ENCODE results near the gene ASPSCR1. TPM values are rescaled to one million over a fixed set of nuclear protein-coding genes. Genes with fewer than 3 reads are reported as not detected.
A peak's percentile ranks its signal among the peaks of the same experiment; 100 is the strongest.

ASPSCR1 gene
- total and polyA plus RNA-seq, 2 of the 13 experiments (the other 11 are each of a cell fraction or from before 2014, with no cell fraction given), result 274 to 314 TPM

DNA sequence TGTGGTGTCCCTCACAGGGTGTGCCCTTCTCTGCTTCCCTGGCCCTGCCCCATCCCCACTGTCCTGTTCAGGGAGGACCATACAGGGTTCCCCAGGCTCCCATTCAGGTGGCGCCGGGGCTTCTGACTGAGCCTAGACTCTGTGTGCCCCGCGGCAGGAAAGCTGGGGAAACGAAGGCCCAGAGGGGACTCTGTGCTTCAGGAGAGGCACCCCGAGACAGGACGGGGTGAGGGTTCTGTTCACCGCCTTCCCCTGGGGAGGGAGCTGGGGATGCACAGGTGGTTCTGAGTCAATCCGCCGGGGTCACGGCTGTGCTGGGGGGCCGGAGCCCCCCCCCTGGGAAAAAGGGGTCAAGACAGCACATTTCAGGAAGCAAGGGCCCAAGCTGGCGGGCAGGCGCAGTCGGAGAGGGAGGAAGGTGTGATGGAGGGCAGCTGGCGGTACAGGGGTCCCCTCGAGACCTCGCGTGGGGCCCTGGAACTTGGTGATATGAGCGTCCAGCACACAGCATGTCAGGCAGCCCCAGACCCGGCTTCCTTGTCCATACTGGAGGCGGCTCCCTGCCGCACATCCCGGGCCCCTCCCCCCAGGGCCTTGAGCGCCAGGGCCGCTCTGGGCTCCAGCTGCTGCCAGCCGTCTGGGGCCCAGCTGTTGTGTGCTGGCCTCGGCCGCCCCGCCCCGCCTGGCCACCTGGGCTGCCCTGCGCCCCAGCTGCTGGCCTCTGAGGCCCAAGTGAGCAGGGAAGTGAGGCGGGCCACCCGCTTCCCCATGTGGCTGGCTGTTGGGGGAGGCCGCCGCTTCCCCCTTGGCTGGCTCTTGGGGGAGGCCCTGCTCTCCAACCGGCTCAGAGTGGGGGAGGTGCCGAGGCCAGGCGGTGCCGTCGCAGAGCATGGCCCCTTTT is 10.8 kb upstream of the ASPSCR1 start (continued):
- TF ChIP-seq ZNF709 (CRISPR knock-in tag; IDR thresholded peaks at IDR 0.05), result no peak
- TF ChIP-seq ZSCAN20 (CRISPR knock-in tag; IDR thresholded peaks at IDR 0.05; ENCODE audit: borderline replicate concordance), result peak; percentile 81
- TF ChIP-seq ZNF629 (CRISPR knock-in tag; conservative IDR thresholded peaks at IDR 0.05), result peak; percentile 47
- TF ChIP-seq, protein P1, sequence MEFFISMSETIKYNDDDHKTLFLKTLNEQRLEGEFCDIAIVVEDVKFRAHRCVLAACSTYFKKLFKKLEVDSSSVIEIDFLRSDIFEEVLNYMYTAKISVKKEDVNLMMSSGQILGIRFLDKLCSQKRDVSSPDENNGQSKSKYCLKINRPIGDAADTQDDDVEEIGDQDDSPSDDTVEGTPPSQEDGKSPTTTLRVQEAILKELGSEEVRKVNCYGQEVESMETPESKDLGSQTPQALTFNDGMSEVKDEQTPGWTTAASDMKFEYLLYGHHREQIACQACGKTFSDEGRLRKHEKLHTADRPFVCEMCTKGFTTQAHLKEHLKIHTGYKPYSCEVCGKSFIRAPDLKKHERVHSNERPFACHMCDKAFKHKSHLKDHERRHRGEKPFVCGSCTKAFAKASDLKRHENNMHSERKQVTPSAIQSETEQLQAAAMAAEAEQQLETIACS (CRISPR knock-in tag; IDR thresholded peaks at IDR 0.05), result no peak
- TF ChIP-seq, protein P2, sequence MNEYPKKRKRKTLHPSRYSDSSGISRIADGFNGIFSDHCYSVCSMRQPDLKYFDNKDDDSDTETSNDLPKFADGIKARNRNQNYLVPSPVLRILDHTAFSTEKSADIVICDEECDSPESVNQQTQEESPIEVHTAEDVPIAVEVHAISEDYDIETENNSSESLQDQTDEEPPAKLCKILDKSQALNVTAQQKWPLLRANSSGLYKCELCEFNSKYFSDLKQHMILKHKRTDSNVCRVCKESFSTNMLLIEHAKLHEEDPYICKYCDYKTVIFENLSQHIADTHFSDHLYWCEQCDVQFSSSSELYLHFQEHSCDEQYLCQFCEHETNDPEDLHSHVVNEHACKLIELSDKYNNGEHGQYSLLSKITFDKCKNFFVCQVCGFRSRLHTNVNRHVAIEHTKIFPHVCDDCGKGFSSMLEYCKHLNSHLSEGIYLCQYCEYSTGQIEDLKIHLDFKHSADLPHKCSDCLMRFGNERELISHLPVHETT (CRISPR knock-in tag; conservative IDR thresholded peaks at IDR 0.05), result peak; percentile 87; the same call in 1 of the 2 replicates
- TF ChIP-seq, protein P3, sequence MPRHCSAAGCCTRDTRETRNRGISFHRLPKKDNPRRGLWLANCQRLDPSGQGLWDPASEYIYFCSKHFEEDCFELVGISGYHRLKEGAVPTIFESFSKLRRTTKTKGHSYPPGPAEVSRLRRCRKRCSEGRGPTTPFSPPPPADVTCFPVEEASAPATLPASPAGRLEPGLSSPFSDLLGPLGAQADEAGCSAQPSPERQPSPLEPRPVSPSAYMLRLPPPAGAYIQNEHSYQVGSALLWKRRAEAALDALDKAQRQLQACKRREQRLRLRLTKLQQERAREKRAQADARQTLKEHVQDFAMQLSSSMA (CRISPR knock-in tag; IDR thresholded peaks at IDR 0.05), result peak; percentile 89
- TF ChIP-seq ZFX (CRISPR knock-in tag; IDR thresholded peaks at IDR 0.05; ENCODE audit: low read depth), result peak; percentile 97
- TF ChIP-seq STAT5B (CRISPR knock-in tag; IDR thresholded peaks at IDR 0.05), result peak; percentile 93
- 0 out of 2 replicates have a peak, but pooled peaks have one; percentile 21 for TF ChIP-seq RNF2 (conservative IDR thresholded peaks at IDR 0.05; ENCODE audit: low read depth)
- peak; percentile 95 for TF ChIP-seq ZSCAN21 (CRISPR knock-in tag; IDR thresholded peaks at IDR 0.05; ENCODE audit: borderline replicate concordance)
- peak; percentile 95 for TF ChIP-seq AGO2 (optimal IDR thresholded peaks at IDR 0.05; ENCODE audit: low read depth, low read length)
- TF ChIP-seq ZNF562 (CRISPR knock-in tag; IDR thresholded peaks at IDR 0.05; ENCODE audit: borderline replicate concordance), result no peak
- TF ChIP-seq, protein P4, sequence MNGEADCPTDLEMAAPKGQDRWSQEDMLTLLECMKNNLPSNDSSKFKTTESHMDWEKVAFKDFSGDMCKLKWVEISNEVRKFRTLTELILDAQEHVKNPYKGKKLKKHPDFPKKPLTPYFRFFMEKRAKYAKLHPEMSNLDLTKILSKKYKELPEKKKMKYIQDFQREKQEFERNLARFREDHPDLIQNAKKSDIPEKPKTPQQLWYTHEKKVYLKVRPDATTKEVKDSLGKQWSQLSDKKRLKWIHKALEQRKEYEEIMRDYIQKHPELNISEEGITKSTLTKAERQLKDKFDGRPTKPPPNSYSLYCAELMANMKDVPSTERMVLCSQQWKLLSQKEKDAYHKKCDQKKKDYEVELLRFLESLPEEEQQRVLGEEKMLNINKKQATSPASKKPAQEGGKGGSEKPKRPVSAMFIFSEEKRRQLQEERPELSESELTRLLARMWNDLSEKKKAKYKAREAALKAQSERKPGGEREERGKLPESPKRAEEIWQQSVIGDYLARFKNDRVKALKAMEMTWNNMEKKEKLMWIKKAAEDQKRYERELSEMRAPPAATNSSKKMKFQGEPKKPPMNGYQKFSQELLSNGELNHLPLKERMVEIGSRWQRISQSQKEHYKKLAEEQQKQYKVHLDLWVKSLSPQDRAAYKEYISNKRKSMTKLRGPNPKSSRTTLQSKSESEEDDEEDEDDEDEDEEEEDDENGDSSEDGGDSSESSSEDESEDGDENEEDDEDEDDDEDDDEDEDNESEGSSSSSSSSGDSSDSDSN (CRISPR knock-in tag; IDR thresholded peaks at IDR 0.05), result peak; percentile 98
- no peak for TF ChIP-seq MBD4 (IDR thresholded peaks at IDR 0.05; ENCODE audit: borderline replicate concordance, low read length)
- TF ChIP-seq, protein P5, sequence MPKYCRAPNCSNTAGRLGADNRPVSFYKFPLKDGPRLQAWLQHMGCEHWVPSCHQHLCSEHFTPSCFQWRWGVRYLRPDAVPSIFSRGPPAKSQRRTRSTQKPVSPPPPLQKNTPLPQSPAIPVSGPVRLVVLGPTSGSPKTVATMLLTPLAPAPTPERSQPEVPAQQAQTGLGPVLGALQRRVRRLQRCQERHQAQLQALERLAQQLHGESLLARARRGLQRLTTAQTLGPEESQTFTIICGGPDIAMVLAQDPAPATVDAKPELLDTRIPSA (CRISPR knock-in tag; IDR thresholded peaks at IDR 0.05; ENCODE audit: borderline replicate concordance), result peak; percentile 71; the same call in 1 of the 2 replicates
- TF ChIP-seq, protein P6, sequence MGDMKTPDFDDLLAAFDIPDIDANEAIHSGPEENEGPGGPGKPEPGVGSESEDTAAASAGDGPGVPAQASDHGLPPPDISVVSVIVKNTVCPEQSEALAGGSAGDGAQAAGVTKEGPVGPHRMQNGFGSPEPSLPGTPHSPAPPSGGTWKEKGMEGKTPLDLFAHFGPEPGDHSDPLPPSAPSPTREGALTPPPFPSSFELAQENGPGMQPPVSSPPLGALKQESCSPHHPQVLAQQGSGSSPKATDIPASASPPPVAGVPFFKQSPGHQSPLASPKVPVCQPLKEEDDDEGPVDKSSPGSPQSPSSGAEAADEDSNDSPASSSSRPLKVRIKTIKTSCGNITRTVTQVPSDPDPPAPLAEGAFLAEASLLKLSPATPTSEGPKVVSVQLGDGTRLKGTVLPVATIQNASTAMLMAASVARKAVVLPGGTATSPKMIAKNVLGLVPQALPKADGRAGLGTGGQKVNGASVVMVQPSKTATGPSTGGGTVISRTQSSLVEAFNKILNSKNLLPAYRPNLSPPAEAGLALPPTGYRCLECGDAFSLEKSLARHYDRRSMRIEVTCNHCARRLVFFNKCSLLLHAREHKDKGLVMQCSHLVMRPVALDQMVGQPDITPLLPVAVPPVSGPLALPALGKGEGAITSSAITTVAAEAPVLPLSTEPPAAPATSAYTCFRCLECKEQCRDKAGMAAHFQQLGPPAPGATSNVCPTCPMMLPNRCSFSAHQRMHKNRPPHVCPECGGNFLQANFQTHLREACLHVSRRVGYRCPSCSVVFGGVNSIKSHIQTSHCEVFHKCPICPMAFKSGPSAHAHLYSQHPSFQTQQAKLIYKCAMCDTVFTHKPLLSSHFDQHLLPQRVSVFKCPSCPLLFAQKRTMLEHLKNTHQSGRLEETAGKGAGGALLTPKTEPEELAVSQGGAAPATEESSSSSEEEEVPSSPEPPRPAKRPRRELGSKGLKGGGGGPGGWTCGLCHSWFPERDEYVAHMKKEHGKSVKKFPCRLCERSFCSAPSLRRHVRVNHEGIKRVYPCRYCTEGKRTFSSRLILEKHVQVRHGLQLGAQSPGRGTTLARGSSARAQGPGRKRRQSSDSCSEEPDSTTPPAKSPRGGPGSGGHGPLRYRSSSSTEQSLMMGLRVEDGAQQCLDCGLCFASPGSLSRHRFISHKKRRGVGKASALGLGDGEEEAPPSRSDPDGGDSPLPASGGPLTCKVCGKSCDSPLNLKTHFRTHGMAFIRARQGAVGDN (CRISPR knock-in tag; IDR thresholded peaks at IDR 0.05), result peak; percentile 91
- no peak for TF ChIP-seq ZNF549 (CRISPR knock-in tag; IDR thresholded peaks at IDR 0.05)
